Measurements from ENCODE around the gene SKAP2.

DNA sequence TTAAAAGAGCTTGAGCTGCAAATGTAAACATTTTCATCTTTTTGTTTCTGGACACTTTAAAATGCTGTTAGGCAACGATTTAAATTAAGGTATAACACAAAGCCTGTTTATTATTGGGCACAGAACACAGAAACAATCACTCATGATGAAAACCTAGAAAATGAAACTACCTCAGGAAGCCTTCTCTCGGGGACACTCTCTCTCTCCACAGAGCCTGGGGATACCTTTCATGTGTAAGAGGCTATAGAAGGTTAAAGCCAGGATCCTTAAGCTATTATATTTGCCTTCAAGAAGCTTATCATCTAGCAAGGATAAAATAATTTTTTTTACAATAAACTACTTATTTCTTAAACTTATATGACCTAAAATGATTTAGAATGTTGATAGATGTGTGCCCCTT lies 194.1 kb downstream of the SKAP2 start:
- TF ChIP-seq POLR2AphosphoS5 (IDR thresholded peaks at IDR 0.05) (no peak), POLR2A (IDR thresholded peaks at IDR 0.05) (no peak)
- TF ChIP-seq, protein P1, sequence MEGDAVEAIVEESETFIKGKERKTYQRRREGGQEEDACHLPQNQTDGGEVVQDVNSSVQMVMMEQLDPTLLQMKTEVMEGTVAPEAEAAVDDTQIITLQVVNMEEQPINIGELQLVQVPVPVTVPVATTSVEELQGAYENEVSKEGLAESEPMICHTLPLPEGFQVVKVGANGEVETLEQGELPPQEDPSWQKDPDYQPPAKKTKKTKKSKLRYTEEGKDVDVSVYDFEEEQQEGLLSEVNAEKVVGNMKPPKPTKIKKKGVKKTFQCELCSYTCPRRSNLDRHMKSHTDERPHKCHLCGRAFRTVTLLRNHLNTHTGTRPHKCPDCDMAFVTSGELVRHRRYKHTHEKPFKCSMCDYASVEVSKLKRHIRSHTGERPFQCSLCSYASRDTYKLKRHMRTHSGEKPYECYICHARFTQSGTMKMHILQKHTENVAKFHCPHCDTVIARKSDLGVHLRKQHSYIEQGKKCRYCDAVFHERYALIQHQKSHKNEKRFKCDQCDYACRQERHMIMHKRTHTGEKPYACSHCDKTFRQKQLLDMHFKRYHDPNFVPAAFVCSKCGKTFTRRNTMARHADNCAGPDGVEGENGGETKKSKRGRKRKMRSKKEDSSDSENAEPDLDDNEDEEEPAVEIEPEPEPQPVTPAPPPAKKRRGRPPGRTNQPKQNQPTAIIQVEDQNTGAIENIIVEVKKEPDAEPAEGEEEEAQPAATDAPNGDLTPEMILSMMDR (IDR thresholded peaks at IDR 0.05) = no peak
